Activated naive CD4-positive, alpha-beta T cell treated with anti-CD3 and anti-CD28 coated beads for 36 hours (primary cell): ENCODE results near the gene ITPR1. TPM values are rescaled to one million over a fixed set of nuclear protein-coding genes. Genes with fewer than 3 reads are reported as not detected.

Experiments
- CTCF ChIA-PET: fragments of 350-600 bp; sonication (Branson Sonifier 250); formaldehyde crosslinking; loops from one replicate; lab custom pipeline; 2021; ENCODE audit warnings: antibody characterized with exemption; lab: Charles Lee
- DNase-seq: peaks from one replicate; pipeline ENCODE4 v3.0.0-alpha.2; 2020
- H3K27ac Mint-ChIP-seq: one replicate; pipeline ENCODE4 v1.8.0; 2021; ENCODE audit warnings: mild to moderate bottlenecking, mixed read lengths
- H3K27me3 Mint-ChIP-seq: one replicate; pipeline ENCODE4 v1.8.0; 2021; ENCODE audit warnings: low read depth, mixed read lengths
- H3K36me3 Mint-ChIP-seq: one replicate; pipeline ENCODE4 v1.8.0; 2021; ENCODE audit warnings: low read depth, mixed read lengths
- H3K4me1 Mint-ChIP-seq: one replicate; pipeline ENCODE4 v1.8.0; 2021; ENCODE audit warnings: low read depth, mixed read lengths
- H3K4me3 Mint-ChIP-seq: one replicate; pipeline ENCODE4 v1.8.0; 2021; ENCODE audit warnings: mild to moderate bottlenecking, moderate library complexity, mixed read lengths
- H3K9me3 Mint-ChIP-seq: one replicate; pipeline ENCODE4 v1.8.0; 2021; ENCODE audit warnings: mixed read lengths
- intact Hi-C: fragments of 100-400 bp; cut with micrococcal nuclease; formaldehyde crosslinking; loops from one replicate; pipeline ENCODE4 v1.15.1; 2023
- total RNA-seq, 2 experiments: library from RNA; stranded (reverse); gene quantifications; one replicate each; pipeline ENCODE4 v1.2.3, GENCODE V29; 2021

Gene ITPR1
- total RNA-seq, 2 experiments from 2014 or later, result 38.5 to 41.1 TPM

DNA sequence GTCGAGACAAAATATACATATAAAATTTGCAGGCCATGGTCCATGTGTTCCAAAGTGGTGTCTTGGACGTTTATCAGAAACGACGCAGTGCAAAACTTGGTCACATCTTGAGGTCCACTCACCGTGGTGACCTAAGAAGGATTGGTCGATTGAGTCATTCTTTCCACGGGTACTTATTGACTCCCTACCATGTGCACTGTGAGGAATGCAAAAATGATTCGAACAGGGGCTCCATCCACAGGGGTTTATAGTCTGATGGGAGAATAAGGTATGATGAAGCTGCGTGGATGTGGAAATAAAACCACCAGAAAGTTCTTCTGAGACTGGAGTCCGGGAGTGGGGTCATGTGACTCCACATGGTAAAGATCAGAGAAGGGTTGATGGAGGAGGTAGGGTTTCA lies 185.2 kb downstream of the ITPR1 start:
- H3K27ac Mint-ChIP-seq, result no peak overlapping the region
- H3K27me3 Mint-ChIP-seq, result no peaks in the 10 kb centered on the region
- H3K36me3 Mint-ChIP-seq, result peaks cover 10% of the 10 kb centered on the region
- no peaks in the 10 kb centered on the region for H3K4me1 Mint-ChIP-seq
- CTCF ChIA-PET, result interaction anchor here (0.9 kb wide), 1 partner anchor 14 kb away, joined by 3 read pairs; no protein-coding TSS in a partner anchor
- DNase-seq, result no peak
- intact Hi-C loops, result no loop called here
- no peaks in the 10 kb centered on the region for H3K9me3 Mint-ChIP-seq
- no peak overlapping the region for H3K4me3 Mint-ChIP-seq

DNA sequence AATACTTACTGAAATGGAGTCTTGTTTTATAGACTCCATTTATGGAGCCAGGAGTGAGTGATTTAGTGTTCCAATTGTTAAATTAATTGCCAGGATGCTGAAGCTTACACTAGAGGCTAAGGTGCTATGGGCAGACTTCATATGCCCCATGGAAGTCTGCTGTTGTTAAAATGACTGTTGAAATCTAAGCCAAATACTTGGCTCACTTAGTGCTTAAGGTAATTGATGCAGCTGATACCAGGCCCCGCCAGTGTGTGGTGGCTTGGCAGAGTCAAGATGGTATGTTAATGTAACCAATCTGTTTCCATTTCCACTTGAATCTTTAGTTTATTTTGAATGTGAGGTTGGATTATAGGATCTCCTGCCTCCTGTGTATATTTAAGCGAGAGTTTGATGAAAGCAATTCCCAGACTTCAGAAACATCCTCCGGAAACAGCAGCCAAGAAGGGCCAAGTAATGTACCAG lies 187.1 kb downstream of the ITPR1 start:
- Mint-ChIP-seq H3K36me3 (peaks cover 8% of the 10 kb centered on the region), H3K27me3 (no peaks in the 10 kb centered on the region), H3K9me3 (no peaks in the 10 kb centered on the region), H3K4me3 (no peak overlapping the region), H3K4me1 (no peaks in the 10 kb centered on the region), H3K27ac (no peak overlapping the region)
- intact Hi-C loops, result no loop called here
- no peak for DNase-seq
- CTCF ChIA-PET, result interaction anchor here (1.6 kb wide), 1 partner anchor 10 kb away, joined by 4 read pairs; no protein-coding TSS in a partner anchor

DNA sequence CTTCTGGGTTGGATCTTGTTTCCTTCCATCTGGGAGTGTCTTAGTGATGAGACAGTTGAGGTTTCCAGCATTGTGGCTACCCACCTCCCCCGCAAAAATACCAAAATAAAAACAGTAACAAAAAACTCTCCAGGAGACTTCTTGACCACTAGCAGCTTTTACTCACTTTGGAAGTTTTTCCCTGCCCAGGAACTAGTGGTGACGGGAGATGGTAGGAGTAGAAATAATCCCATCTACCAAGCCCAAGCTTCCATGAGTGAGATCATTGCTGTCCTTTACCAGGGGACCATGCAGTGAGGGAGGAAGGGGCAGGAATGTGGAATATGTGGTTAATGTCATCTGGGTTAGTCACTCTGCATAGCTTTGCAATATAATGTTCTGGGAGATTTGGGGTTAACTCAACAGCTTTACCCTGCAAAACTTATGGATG lies 187.7 kb downstream of the ITPR1 start:
- Mint-ChIP-seq H3K4me3 (no peak overlapping the region), H3K27ac (no peak overlapping the region), H3K36me3 (peaks cover 15% of the 10 kb centered on the region), H3K27me3 (no peaks in the 10 kb centered on the region), H3K4me1 (no peaks in the 10 kb centered on the region), H3K9me3 (no peaks in the 10 kb centered on the region)
- intact Hi-C loops, result no loop called here
- no peak for DNase-seq
- CTCF ChIA-PET, result no interaction called here

DNA sequence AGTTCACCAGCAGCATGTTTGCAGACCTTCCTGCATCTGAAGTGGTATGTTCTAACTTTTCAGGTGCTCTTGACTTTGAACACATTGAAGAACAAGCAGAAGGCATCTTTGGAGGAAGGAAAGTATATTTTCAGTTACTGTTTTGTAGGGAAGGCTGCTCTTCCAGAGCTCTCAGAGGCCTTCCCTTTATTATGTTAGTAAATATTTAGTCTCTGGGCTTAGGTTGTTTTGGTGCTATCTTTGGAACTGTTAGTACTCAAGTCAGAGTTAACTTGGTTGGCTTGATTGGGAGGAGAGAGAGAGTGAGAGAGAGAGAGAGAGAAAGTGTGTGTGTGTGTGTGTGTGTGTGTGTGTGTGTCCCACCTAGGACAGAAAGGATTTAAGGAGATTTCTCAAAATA lies 188.2 kb downstream of the ITPR1 start:
- CTCF ChIA-PET, result no interaction called here
- H3K9me3 Mint-ChIP-seq, result no peaks in the 10 kb centered on the region
- H3K4me1 Mint-ChIP-seq, result no peaks in the 10 kb centered on the region
- peaks cover 18% of the 10 kb centered on the region for H3K36me3 Mint-ChIP-seq
- no peak overlapping the region for H3K4me3 Mint-ChIP-seq
- DNase-seq, result no peak
- no peak overlapping the region for H3K27ac Mint-ChIP-seq
- no peaks in the 10 kb centered on the region for H3K27me3 Mint-ChIP-seq
- intact Hi-C loops, result no loop called here

DNA sequence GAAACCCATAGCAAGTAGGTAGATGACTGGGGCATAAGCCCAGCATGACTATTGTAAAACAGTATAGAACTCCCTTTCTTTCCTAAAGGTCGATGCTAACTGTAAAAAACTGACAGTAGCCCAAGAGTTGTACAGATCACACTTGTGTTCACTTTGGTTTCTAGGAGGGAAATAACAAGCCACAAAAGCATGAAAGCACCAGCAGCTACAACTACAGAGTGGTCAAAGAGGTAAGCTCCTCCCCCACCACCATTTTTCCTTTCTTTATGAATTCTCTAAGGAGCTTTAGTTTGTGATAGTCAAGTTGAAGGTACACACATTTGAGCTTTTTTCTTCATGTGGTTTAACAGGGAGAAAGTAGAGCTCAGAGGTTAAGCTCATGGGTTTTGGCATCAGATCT lies 191.0 kb downstream of the ITPR1 start:
- H3K36me3 Mint-ChIP-seq, result peaks cover 39% of the 10 kb centered on the region
- no peaks in the 10 kb centered on the region for H3K27me3 Mint-ChIP-seq

DNA sequence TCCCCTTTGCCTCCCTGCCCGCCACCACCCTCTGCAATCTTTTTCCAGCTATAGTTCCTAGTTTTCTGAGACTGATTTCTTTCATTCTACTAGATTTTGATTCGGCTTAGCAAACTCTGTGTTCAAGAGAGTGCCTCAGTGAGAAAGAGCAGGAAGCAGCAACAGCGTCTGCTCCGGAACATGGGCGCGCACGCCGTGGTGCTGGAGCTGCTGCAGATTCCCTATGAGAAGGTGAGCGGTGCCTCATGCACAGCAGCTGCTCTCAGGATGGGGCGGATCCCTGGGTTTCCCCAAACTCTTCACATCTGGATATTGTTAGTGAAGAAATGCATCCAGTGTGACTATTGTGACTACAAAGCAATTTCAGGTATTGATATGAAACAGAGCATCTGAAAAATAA lies 191.8 kb downstream of the ITPR1 start:
- Mint-ChIP-seq H3K36me3 (peaks cover 43% of the 10 kb centered on the region), H3K9me3 (peaks cover 3% of the 10 kb centered on the region), H3K4me3 (no peak overlapping the region), H3K4me1 (no peaks in the 10 kb centered on the region), H3K27me3 (no peaks in the 10 kb centered on the region), H3K27ac (no peak overlapping the region)
- no peak for DNase-seq
- CTCF ChIA-PET, result interaction anchor here (0.8 to 2.2 kb wide), 4 partner anchors 11 to 56 kb away, joined by 3 to 9 read pairs (median 4); no protein-coding TSS in a partner anchor
- intact Hi-C loops, result no loop called here

More for the DNA sequence above, 191.0 kb downstream of the ITPR1 start:
- Mint-ChIP-seq H3K4me1 (no peaks in the 10 kb centered on the region), H3K27ac (no peak overlapping the region), H3K9me3 (no peaks in the 10 kb centered on the region), H3K4me3 (no peak overlapping the region)
- CTCF ChIA-PET, result interaction anchor here (0.9 to 2.2 kb wide), 5 partner anchors 10 to 364 kb away, joined by 3 to 9 read pairs (median 3); no protein-coding TSS in a partner anchor
- no peak for DNase-seq
- intact Hi-C loops, result no loop called here

DNA sequence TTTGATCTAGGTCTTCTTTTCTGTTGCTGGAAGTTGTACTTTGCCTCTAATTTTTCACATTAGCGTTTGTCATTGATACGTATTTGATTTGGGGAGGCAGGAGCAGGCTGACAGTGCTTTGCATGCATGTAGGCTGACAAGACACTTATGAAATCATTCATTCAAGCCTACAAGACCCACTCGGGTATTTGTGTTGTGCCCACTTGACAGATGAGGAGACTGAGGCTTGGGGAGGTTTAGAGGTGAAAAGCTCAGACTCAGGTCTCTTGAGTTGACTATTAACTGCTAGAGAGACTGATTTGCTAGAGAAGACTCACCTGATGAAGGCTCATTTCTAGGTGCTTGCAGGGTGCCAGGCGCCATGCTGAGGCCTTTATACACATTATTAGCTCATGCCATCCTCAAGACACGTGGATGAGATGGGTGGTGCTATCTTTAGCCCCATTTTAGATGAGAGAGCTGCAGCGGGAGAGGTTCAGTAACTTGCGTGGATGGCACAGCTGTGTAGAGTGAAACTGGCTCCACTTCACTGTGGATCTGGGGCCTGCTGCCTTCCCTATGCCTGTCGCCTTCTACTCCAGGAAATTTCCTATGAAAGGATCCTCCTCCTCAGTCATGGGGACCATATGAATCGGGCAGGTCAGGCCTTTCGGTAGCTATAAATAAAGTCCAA lies 192.7 kb downstream of the ITPR1 start:
- Mint-ChIP-seq H3K9me3 (peaks cover 3% of the 10 kb centered on the region), H3K4me3 (no peak overlapping the region), H3K27me3 (no peaks in the 10 kb centered on the region), H3K27ac (no peak overlapping the region), H3K4me1 (no peaks in the 10 kb centered on the region), H3K36me3 (peaks cover 43% of the 10 kb centered on the region)
- intact Hi-C loops, result no loop called here
- CTCF ChIA-PET, result interaction anchor here (0.5 to 1.2 kb wide), 3 partner anchors 10 to 426 kb away, joined by 5 to 9 read pairs (median 6); no protein-coding TSS in a partner anchor
- no peak for DNase-seq

DNA sequence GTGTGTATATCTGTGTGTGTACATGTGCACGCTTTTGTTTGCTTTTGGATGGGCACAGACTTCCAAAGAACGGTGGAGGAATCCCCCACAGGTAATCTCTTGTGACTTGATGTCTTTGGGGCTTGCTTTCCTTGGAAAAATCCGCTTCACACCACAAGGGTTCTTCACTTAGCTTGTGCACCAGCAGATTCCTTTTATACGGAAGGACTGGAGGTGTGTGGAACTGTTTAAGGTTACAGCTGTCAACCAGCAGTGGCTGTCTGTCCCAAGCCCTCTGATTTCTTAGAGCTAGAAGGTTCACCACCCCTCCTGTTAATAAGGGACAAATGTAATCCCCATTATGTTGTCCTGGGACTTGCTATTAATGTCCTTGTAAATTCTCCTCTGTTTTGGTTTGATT lies 193.5 kb downstream of the ITPR1 start:
- Mint-ChIP-seq H3K36me3 (peaks cover 45% of the 10 kb centered on the region), H3K27me3 (no peaks in the 10 kb centered on the region), H3K4me1 (no peaks in the 10 kb centered on the region), H3K4me3 (no peak overlapping the region), H3K9me3 (peaks cover 3% of the 10 kb centered on the region), H3K27ac (no peak overlapping the region)
- CTCF ChIA-PET, result interaction anchor here (0.6 to 1.2 kb wide), 4 partner anchors 11 to 371 kb away, joined by 3 to 6 read pairs (median 6); no protein-coding TSS in a partner anchor
- DNase-seq, result no peak
- intact Hi-C loops, result no loop called here

DNA sequence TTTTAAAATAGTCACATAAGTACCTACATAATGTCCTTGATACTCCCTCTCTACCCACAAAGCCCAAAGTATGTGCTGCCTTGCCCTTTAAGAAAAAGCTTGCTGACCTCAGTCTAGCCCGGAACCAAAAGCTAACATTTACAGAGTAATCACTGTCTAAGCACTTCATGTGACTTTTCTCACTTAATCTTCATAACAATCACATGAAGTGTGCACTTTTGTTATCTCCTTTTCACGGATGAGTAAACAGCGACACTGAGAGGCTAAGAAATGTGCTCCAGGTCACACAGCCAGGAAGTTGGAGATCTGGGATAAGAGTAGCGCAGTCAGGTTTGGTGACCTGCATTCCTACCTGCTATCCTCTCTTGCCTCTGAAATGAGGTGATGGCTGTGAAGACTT lies 194.0 kb downstream of the ITPR1 start:
- no peak overlapping the region for H3K4me3 Mint-ChIP-seq
- peaks cover 45% of the 10 kb centered on the region for H3K36me3 Mint-ChIP-seq
- no peaks in the 10 kb centered on the region for H3K4me1 Mint-ChIP-seq
- H3K27me3 Mint-ChIP-seq, result no peaks in the 10 kb centered on the region
- no peak for DNase-seq
- CTCF ChIA-PET, result interaction anchor here (0.6 to 1.2 kb wide), 3 partner anchors 306 to 371 kb away, joined by 3 to 6 read pairs (median 6); no protein-coding TSS in a partner anchor
- intact Hi-C loops, result no loop called here
- peaks cover 3% of the 10 kb centered on the region for H3K9me3 Mint-ChIP-seq
- no peak overlapping the region for H3K27ac Mint-ChIP-seq

DNA sequence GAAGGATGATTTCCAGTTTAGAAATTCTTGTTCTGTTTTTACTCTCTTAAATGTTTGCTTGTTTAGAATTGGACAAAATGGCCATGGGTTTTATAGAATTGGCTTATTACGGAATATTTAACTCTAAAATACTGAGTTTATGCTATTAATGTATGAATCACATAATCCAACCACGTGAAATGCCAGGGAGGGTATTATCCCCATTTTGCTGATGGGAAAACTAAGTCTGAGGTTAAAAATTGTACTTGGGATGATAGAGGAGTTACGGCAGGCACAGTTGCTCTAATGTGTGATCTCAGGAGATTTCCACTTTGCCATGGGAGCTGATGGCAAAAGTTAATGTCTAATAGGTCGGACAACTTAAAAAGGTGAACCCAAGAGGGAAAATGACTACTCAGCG lies 194.4 kb downstream of the ITPR1 start:
- no peak overlapping the region for H3K27ac Mint-ChIP-seq
- CTCF ChIA-PET, result interaction anchor here (1.1 kb wide), 1 partner anchor 337 kb away, joined by 6 read pairs; no protein-coding TSS in a partner anchor
- H3K27me3 Mint-ChIP-seq, result no peaks in the 10 kb centered on the region
- DNase-seq, result no peak
- H3K4me1 Mint-ChIP-seq, result no peaks in the 10 kb centered on the region
- peaks cover 3% of the 10 kb centered on the region for H3K9me3 Mint-ChIP-seq
- intact Hi-C loops, result no loop called here
- H3K4me3 Mint-ChIP-seq, result no peak overlapping the region
- H3K36me3 Mint-ChIP-seq, result peaks cover 46% of the 10 kb centered on the region

DNA sequence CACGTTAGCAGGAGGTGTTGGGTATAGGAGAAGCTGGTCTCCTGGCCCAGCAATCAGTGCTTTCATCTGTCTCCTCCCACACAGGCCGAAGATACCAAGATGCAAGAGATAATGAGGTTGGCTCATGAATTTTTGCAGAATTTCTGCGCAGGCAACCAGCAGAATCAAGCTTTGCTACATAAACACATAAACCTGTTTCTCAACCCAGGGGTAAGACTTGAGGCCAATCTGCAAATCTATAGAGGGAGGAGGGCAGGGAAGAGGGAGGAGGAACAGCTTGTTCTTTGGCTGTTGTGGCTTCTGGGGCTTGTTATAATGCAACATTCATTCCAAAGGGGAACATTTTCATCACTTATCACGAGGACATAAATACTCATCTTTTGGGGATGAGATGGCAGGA lies 195.3 kb downstream of the ITPR1 start:
- H3K36me3 Mint-ChIP-seq, result peaks cover 44% of the 10 kb centered on the region
- CTCF ChIA-PET, result no interaction called here
- no peak for DNase-seq
- intact Hi-C loops, result no loop called here
- H3K27me3 Mint-ChIP-seq, result no peaks in the 10 kb centered on the region
- H3K9me3 Mint-ChIP-seq, result peaks cover 3% of the 10 kb centered on the region
- no peaks in the 10 kb centered on the region for H3K4me1 Mint-ChIP-seq
- H3K4me3 Mint-ChIP-seq, result no peak overlapping the region
- H3K27ac Mint-ChIP-seq, result no peak overlapping the region

DNA sequence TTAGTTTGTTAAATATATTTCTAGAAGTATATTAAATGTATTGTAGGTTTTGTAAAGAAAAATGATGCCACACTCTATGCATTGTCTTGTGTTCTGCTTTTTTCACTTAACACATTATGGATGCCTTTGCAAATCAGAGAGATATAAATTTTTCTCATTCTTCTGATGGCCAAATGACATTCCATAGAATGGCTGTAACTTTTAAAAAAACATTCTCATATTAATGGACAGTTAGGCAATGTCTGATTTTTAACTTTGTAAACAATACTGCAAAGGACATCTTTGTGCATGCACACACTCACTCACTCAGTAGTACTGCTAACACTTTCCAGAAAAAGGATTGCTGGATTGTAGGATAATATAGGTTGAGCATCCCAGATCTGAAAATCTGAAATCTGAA lies 195.9 kb downstream of the ITPR1 start:
- no peak overlapping the region for H3K27ac Mint-ChIP-seq
- no peaks in the 10 kb centered on the region for H3K27me3 Mint-ChIP-seq
- CTCF ChIA-PET, result no interaction called here
- intact Hi-C loops, result no loop called here
- DNase-seq, result no peak
- H3K9me3 Mint-ChIP-seq, result peaks cover 3% of the 10 kb centered on the region
- H3K4me3 Mint-ChIP-seq, result no peak overlapping the region
- H3K4me1 Mint-ChIP-seq, result no peaks in the 10 kb centered on the region
- H3K36me3 Mint-ChIP-seq, result peaks cover 48% of the 10 kb centered on the region

DNA sequence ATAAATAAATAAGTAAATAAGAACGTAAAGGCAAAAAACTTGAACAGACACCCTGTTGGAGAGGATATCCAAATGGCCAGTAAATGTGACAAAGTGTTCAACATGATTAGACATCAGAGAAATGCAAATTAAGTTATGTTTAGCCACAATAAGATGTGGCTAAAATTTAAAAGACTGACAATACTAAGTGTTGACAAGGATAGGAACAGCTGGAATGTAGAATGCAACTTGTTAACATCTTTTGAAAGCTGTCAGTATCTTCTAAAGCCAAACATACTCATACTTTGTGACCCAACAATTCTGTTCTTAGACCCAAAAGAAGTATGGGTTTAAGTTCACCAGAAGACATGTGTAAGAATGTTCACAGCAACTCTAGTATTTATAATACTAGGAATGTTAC lies 197.1 kb downstream of the ITPR1 start:
- peaks cover 46% of the 10 kb centered on the region for H3K36me3 Mint-ChIP-seq
- no peaks in the 10 kb centered on the region for H3K4me1 Mint-ChIP-seq
- no peaks in the 10 kb centered on the region for H3K27me3 Mint-ChIP-seq
- DNase-seq, result no peak
- intact Hi-C loops, result no loop called here
- H3K9me3 Mint-ChIP-seq, result peaks cover 3% of the 10 kb centered on the region
- no peak overlapping the region for H3K4me3 Mint-ChIP-seq
- H3K27ac Mint-ChIP-seq, result no peak overlapping the region
- CTCF ChIA-PET, result no interaction called here
